Endothelial cell of umbilical vein (primary cell): ENCODE data around the gene LEP.

Experiments used
- CTCF ChIP-seq, 2 donors: IDR thresholded peaks; 1 replicate in 1 of 2; 2 replicates in 1 of 2; pipeline ENCODE4 v1.5.1; 2011; ENCODE audit warnings: low read length in 2 of 2, mild to moderate bottlenecking in 2 of 2, moderate library complexity in 2 of 2, control low read depth in 1 of 2, inconsistent platforms in 1 of 2, low read depth in 1 of 2; ENCODE audit not compliant: insufficient read depth in 1 of 2; ENCODE audit errors: extremely low read depth in 1 of 2
- EZH2 ChIP-seq: IDR thresholded peaks from 2 replicates; pipeline ENCODE4 v1.6.1; 2012; ENCODE audit warnings: borderline replicate concordance, low read depth, mild to moderate bottlenecking, moderate library complexity, low read length, inconsistent platforms; ENCODE audit not compliant: severe bottlenecking
- JUN ChIP-seq: IDR thresholded peaks from 2 replicates; pipeline ENCODE4 v1.6.1; 2011; ENCODE audit warnings: borderline replicate concordance, low read depth; ENCODE audit not compliant: insufficient read length, insufficient read depth
- MAX ChIP-seq: IDR thresholded peaks from 2 replicates; pipeline ENCODE4 v1.6.1; 2011; ENCODE audit not compliant: insufficient read depth, insufficient read length
- MYC ChIP-seq: IDR thresholded peaks from one replicate; pipeline ENCODE4 v1.6.1; 2011; ENCODE audit warnings: mild to moderate bottlenecking, low read depth, low read length
- POLR2A ChIP-seq: IDR thresholded peaks from 2 replicates; pipeline ENCODE4 v1.6.1; 2012; ENCODE audit warnings: low read depth, mild to moderate bottlenecking, control low read depth, low read length
- POLR2AphosphoS5 ChIP-seq: IDR thresholded peaks from 2 replicates; pipeline ENCODE4 v1.6.1; 2012; ENCODE audit warnings: low read depth, mild to moderate bottlenecking, control low read depth, low read length, moderate library complexity; ENCODE audit not compliant: insufficient read depth

GRCh38 chr7:128304212-128304611 is 63.1 kb downstream of the LEP start:
- TF ChIP-seq CTCF (IDR thresholded peaks at IDR 0.05; ENCODE audit: extremely low read depth in 1 of 2, insufficient read depth in 1 of 2, low read depth in 1 of 2, low read length in 2 of 2) (no peak), MAX (no peak), POLR2A (no peak), EZH2 (no peak), POLR2AphosphoS5 (no peak), MYC (no peak), JUN (no peak)
